ENCODE data around the gene NAT8L. TPM values are rescaled to one million over a fixed set of nuclear protein-coding genes. Genes with fewer than 3 reads are reported as not detected.

The NAT8L gene
- total RNA-seq, 1 donor from 2014 or later: 1.6 TPM

DNA sequence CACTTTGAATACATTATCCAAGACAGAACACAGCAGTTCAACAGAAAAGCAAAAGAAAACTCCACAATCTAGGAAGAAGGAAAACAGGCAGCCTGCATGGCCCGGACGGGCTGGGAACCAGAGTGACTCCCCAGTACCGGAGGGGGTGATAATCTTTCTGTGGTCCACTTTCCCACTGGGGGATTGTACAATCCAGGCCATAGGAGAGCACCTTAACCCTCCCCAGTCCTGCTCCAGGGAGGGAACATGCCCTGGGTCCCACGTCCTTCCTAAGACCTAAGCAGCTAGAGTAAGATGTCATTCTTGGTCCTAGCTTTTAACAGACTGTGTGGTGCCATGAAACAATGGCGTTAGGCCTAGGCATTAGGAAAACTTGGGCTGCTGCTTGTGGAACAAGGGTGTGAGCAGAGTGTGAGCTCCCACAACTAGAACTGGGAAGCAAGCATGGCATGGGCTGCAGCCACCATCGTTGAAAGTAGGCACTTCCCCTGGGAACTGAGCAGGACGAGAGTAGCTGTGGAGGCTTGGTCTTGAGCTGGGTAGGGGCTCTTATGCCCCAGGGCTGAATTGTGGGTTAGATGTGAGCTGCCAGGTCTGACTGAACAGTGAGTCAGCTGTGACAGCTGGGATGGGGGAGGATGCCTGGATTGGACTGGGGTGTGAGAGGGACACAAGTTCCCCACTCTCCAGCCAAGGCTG, 42.4 kb downstream of the NAT8L start:
- H3K9me3 Mint-ChIP-seq (ENCODE audit: unreplicated experiment): peaks cover 25% of the 10 kb centered on the region
- no peak overlapping the region for H3K4me3 Mint-ChIP-seq (ENCODE audit: unreplicated experiment)
- H3K9ac ChIP-seq (ENCODE audit: low read length): no peak overlapping the region
- peak overlapping the region; percentile 35 for H2AFZ ChIP-seq (ENCODE audit: low read depth, low read length)
- peaks cover 10% of the 10 kb centered on the region for H3K36me3 Mint-ChIP-seq (ENCODE audit: low read depth, unreplicated experiment)
- H3K27ac ChIP-seq (ENCODE audit: low read depth, low read length): no peak overlapping the region
- peaks cover 6% of the 10 kb centered on the region for H3K27me3 Mint-ChIP-seq (ENCODE audit: low read depth, unreplicated experiment)
- DNase-seq (ENCODE audit: low read depth): peak; percentile 4
- no peak for TF ChIP-seq EZH2 (IDR thresholded peaks at IDR 0.05; ENCODE audit: insufficient read depth, low read length)
- TF ChIP-seq, protein P1, sequence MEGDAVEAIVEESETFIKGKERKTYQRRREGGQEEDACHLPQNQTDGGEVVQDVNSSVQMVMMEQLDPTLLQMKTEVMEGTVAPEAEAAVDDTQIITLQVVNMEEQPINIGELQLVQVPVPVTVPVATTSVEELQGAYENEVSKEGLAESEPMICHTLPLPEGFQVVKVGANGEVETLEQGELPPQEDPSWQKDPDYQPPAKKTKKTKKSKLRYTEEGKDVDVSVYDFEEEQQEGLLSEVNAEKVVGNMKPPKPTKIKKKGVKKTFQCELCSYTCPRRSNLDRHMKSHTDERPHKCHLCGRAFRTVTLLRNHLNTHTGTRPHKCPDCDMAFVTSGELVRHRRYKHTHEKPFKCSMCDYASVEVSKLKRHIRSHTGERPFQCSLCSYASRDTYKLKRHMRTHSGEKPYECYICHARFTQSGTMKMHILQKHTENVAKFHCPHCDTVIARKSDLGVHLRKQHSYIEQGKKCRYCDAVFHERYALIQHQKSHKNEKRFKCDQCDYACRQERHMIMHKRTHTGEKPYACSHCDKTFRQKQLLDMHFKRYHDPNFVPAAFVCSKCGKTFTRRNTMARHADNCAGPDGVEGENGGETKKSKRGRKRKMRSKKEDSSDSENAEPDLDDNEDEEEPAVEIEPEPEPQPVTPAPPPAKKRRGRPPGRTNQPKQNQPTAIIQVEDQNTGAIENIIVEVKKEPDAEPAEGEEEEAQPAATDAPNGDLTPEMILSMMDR (IDR thresholded peaks at IDR 0.05; ENCODE audit: insufficient read depth, low read depth, low read length): no peak
- H3K79me2 ChIP-seq (ENCODE audit: insufficient read depth, low read length): no peaks in the 10 kb centered on the region
- H3K4me2 ChIP-seq (ENCODE audit: low read length): peak overlapping the region; percentile 53
- no peaks in the 10 kb centered on the region for H3K36me3 ChIP-seq (ENCODE audit: insufficient read depth, low read length)
- H3K27ac Mint-ChIP-seq (ENCODE audit: unreplicated experiment): no peak overlapping the region
- no peak for FAIRE-seq
- no peak overlapping the region for H3K4me3 ChIP-seq (ENCODE audit: insufficient read depth, low read depth, low read length)
- H3K27me3 ChIP-seq (ENCODE audit: insufficient read depth, low read length): no peaks in the 10 kb centered on the region
- H4K20me1 ChIP-seq (ENCODE audit: insufficient read depth, low read length): no peaks in the 10 kb centered on the region
- peaks cover 13% of the 10 kb centered on the region for H3K4me1 ChIP-seq (ENCODE audit: insufficient read depth, low read length)
- peaks cover 4% of the 10 kb centered on the region for H3K9me3 ChIP-seq (ENCODE audit: insufficient read depth, low read depth, low read length)
- peaks cover 6% of the 10 kb centered on the region for H3K4me1 Mint-ChIP-seq (ENCODE audit: low read depth, unreplicated experiment)

DNA sequence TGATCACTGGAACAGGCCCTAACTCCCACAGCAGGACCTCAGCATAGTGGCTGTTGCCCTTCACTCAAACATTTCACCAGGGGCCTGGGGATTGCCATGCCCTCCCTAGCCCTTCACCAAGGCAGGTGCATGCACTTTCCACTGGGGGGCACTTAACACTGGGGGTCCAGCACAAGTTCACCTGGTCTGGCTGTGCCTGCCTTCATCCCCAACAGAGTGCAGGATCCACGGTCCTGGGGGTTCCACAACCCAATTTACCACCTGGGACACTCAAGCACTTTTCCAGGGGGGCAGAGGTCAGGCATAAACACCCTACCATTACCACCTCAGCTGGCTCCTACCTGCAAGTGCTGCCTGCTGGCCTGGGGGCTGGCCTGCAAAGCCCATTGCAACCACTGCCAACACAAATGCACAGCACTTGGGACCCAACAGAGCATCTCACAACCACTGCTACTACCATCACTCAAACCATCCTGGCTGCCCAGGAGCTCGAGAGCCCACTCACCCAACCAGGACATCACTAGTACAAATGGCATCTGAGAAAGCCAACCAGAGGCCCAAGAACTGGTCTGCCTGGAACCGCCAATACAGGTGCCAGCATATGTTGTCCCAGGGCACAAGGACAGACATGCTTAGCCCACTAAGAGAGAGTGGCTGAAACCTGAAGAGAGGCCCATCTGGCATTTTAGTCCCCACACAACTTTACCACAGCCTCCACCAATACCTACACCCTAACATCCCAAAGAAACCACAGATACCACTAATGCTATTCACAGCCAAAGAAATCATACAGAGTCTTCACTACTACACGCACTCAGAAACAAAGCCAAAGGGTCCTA, 43.1 kb downstream of the NAT8L start:
- Histone ChIP-seq H3K9ac (ENCODE audit: low read length) (no peak overlapping the region), H3K9me3 (ENCODE audit: insufficient read depth, low read depth, low read length) (no peaks in the 10 kb centered on the region), H3K79me2 (ENCODE audit: insufficient read depth, low read length) (no peaks in the 10 kb centered on the region), H4K20me1 (ENCODE audit: insufficient read depth, low read length) (no peaks in the 10 kb centered on the region), H2AFZ (ENCODE audit: low read depth, low read length) (no peak overlapping the region), H3K4me1 (ENCODE audit: insufficient read depth, low read length) (peaks cover 13% of the 10 kb centered on the region), H3K4me3 (ENCODE audit: insufficient read depth, low read depth, low read length) (no peak overlapping the region), H3K27me3 (ENCODE audit: insufficient read depth, low read length) (no peaks in the 10 kb centered on the region), H3K4me2 (ENCODE audit: low read length) (no peak overlapping the region), H3K27ac (ENCODE audit: low read depth, low read length) (no peak overlapping the region), H3K36me3 (ENCODE audit: insufficient read depth, low read length) (no peaks in the 10 kb centered on the region)
- H3K4me3 Mint-ChIP-seq (ENCODE audit: unreplicated experiment): no peak overlapping the region
- peaks cover 19% of the 10 kb centered on the region for H3K9me3 Mint-ChIP-seq (ENCODE audit: unreplicated experiment)
- H3K27me3 Mint-ChIP-seq (ENCODE audit: low read depth, unreplicated experiment): peaks cover 6% of the 10 kb centered on the region
- H3K36me3 Mint-ChIP-seq (ENCODE audit: low read depth, unreplicated experiment): peaks cover 10% of the 10 kb centered on the region
- DNase-seq (ENCODE audit: low read depth) (no peak), FAIRE-seq (no peak)
- H3K27ac Mint-ChIP-seq (ENCODE audit: unreplicated experiment): no peak overlapping the region
- H3K4me1 Mint-ChIP-seq (ENCODE audit: low read depth, unreplicated experiment): peaks cover 6% of the 10 kb centered on the region
- TF ChIP-seq EZH2 (IDR thresholded peaks at IDR 0.05; ENCODE audit: insufficient read depth, low read length): no peak
- TF ChIP-seq, protein P1 (IDR thresholded peaks at IDR 0.05; ENCODE audit: insufficient read depth, low read depth, low read length): no peak

Measured in astrocyte (in vitro differentiated cells and primary cell).